HG03521 (cell line): ENCODE data around the gene TBX1.

Experiments used
- ATAC-seq: cut with Tn5 transposase; IDR thresholded peaks from one replicate; pipeline ENCODE4 v1.9.1; 2021; ENCODE audit warnings: mild to moderate bottlenecking, moderate library complexity; ENCODE audit not compliant: unreplicated experiment

The TBX1 gene

GRCh38 chr22:19809741-19810140 lies 49.2 kb downstream of the TBX1 start:
- no peak for ATAC-seq

GRCh38 chr22:19810381-19811201 lies 50.0 kb downstream of the TBX1 start:
- no peak for ATAC-seq

GRCh38 chr22:19811211-19811621 lies 50.6 kb downstream of the TBX1 start:
- no peak for ATAC-seq

GRCh38 chr22:19811811-19812771 lies 51.5 kb downstream of the TBX1 start:
- ATAC-seq = no peak

GRCh38 chr22:19812910-19813309 lies 52.3 kb downstream of the TBX1 start:
- no peak for ATAC-seq

GRCh38 chr22:19814428-19814827 lies 53.9 kb downstream of the TBX1 start:
- no peak for ATAC-seq

GRCh38 chr22:19815093-19815822 lies 54.7 kb downstream of the TBX1 start:
- no peak for ATAC-seq

- ATAC-seq = no peak
These were observed 55.3 kb downstream of the TBX1 start for GRCh38 chr22:19815823-19816290.

GRCh38 chr22:19816372-19817119 lies 56.0 kb downstream of the TBX1 start:
- no peak for ATAC-seq
